Progenitor cell of endocrine pancreas (in vitro differentiated cells): Measurements from ENCODE around the gene UBASH3A. TPM values are rescaled to one million over a fixed set of nuclear protein-coding genes. Genes with fewer than 3 reads are reported as not detected.

ENCODE experiments used
- DNase-seq: peaks from one replicate; pipeline ENCODE4 v3.0.0; 2021; ENCODE audit warnings: low spot score; ENCODE audit not compliant: unreplicated experiment
- H3K27ac Mint-ChIP-seq: 2 replicates; pipeline ENCODE4 v1.8.0; 2021; ENCODE audit warnings: mild to moderate bottlenecking, moderate library complexity, mixed read lengths
- H3K27me3 Mint-ChIP-seq: 2 replicates; pipeline ENCODE4 v1.8.0; 2021; ENCODE audit warnings: mixed read lengths
- H3K36me3 Mint-ChIP-seq: 2 replicates; pipeline ENCODE4 v1.8.0; 2022; ENCODE audit warnings: mixed read lengths; ENCODE audit not compliant: insufficient read depth
- H3K4me1 Mint-ChIP-seq: 2 replicates; pipeline ENCODE4 v1.8.0; 2021; ENCODE audit warnings: low read depth, mixed read lengths
- H3K4me3 Mint-ChIP-seq: 2 replicates; pipeline ENCODE4 v1.8.0; 2021; ENCODE audit warnings: low read depth, mild to moderate bottlenecking, moderate library complexity, mixed read lengths
- H3K9me3 Mint-ChIP-seq: 2 replicates; pipeline ENCODE4 v1.8.0; 2021; ENCODE audit warnings: low read depth, mixed read lengths
- total RNA-seq: library from RNA; stranded (reverse); gene quantifications from 2 replicates; pipeline ENCODE4 v1.2.1, GENCODE V29; 2021
- TF ChIP-seq, protein P1 (sequence below): fragments of 200-600 bp; sonication (generic); IDR thresholded peaks from one replicate; pipeline ENCODE4 v1.5.0; 2021; ENCODE audit warnings: antibody characterized with exemption, mild to moderate bottlenecking; ENCODE audit not compliant: unreplicated experiment

The UBASH3A gene
- total RNA-seq, 1 donor from 2014 or later = not detected

DNA sequence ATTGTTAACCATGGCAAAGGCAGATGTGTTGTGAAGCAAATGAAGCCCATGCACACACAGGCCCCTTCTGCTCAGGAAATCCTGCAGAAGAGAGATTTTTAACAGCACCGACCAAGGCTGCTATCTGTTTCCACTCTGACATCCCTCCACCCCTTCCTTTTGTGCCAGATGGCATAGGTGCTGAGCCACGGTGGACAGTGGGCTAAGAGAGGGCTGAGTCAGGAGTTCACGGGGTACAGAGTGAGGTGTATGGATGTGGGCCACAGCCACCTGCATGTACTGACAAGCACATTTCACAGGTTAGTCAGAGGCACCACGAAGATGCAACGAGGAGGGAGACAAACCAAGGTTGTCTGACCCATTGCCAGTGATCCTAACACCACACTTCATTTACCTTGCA is 82.8 kb downstream of the UBASH3A start:
- no peak for DNase-seq
- Mint-ChIP-seq H3K4me1 (peaks cover 4% of the 10 kb centered on the region), H3K36me3 (no peaks in the 10 kb centered on the region), H3K9me3 (peaks cover 1% of the 10 kb centered on the region), H3K4me3 (no peak overlapping the region), H3K27ac (no peak overlapping the region), H3K27me3 (peaks cover 3% of the 10 kb centered on the region)
- TF ChIP-seq, protein P1, sequence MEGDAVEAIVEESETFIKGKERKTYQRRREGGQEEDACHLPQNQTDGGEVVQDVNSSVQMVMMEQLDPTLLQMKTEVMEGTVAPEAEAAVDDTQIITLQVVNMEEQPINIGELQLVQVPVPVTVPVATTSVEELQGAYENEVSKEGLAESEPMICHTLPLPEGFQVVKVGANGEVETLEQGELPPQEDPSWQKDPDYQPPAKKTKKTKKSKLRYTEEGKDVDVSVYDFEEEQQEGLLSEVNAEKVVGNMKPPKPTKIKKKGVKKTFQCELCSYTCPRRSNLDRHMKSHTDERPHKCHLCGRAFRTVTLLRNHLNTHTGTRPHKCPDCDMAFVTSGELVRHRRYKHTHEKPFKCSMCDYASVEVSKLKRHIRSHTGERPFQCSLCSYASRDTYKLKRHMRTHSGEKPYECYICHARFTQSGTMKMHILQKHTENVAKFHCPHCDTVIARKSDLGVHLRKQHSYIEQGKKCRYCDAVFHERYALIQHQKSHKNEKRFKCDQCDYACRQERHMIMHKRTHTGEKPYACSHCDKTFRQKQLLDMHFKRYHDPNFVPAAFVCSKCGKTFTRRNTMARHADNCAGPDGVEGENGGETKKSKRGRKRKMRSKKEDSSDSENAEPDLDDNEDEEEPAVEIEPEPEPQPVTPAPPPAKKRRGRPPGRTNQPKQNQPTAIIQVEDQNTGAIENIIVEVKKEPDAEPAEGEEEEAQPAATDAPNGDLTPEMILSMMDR = no peak

DNA sequence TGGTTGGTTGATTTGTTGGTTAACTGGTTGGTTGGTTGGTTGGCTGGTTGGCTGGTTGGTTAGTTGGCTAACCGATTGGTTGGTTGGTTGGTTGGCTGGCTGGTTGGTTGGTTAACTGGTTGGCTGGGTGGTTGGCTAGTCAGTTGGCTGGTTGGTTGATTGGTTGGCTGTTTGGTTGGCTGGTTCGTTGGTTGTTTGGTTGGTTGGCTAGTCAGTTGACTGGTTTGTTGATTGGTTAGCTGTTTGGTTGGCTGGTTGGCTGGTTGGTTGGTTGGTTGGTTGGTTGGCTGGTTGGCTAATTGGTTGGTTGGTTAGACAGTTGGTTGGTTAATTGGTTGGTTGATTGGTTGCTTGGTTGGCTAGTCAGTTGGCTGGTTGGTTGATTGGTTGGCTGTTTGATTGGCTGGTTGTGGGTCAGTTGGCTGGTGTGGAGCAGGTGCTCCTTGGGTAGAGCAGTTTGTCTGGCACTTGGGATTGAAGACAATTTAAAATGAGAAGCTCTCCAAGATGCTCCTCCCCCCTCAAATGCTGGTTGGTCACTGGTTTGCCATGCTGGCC is 85.4 kb downstream of the UBASH3A start:
- peaks cover 7% of the 10 kb centered on the region for H3K4me1 Mint-ChIP-seq
- no peak overlapping the region for H3K27ac Mint-ChIP-seq
- H3K36me3 Mint-ChIP-seq = no peaks in the 10 kb centered on the region
- H3K9me3 Mint-ChIP-seq = no peaks in the 10 kb centered on the region
- H3K4me3 Mint-ChIP-seq = no peak overlapping the region
- TF ChIP-seq, protein P1 = no peak
- DNase-seq = no peak
- H3K27me3 Mint-ChIP-seq = peaks cover 3% of the 10 kb centered on the region

DNA sequence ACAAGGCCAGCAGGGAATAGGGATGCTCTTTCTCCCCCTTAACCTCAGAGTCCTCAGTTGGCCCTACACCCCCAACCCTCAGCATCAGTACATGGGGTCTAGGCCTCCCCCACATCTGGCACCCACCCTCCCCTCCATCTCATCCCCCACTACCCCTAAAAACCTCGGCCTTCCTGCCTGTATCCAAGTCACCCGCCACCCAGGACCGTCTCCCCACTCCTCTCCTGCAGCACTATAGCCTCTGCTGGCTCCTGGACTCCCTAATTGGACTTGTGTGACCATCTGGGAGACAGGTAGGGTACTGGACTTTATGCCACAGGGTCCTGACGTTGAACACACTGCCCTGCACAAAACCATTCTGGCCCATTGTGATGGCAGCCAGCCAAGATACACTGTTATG is 86.3 kb downstream of the UBASH3A start:
- peaks cover 3% of the 10 kb centered on the region for H3K27me3 Mint-ChIP-seq
- H3K4me3 Mint-ChIP-seq = no peak overlapping the region
- no peak for DNase-seq
- peaks cover 7% of the 10 kb centered on the region for H3K4me1 Mint-ChIP-seq
- TF ChIP-seq, protein P1 = no peak
- H3K27ac Mint-ChIP-seq = no peak overlapping the region
- H3K36me3 Mint-ChIP-seq = no peaks in the 10 kb centered on the region
- H3K9me3 Mint-ChIP-seq = no peaks in the 10 kb centered on the region

DNA sequence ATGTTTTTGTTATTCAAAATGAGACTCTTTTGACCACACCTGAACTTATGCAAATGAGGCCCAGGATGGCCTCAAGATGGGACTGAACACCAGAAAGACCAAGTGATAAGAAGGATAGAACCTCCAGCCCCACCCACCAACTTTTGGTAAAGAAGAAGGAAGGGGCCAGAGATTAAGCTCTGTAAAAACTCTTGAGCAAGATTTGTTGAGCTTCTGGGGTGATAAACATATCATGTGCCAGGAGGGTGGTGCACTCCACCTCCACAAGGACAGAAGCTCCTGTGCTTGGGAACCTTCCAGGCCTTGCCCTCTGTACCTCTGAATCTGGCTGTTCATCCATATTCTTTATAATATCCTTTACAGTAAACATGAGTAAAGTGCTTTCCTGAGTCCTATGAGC is 87.0 kb downstream of the UBASH3A start:
- no peak overlapping the region for H3K27ac Mint-ChIP-seq
- H3K4me1 Mint-ChIP-seq = peaks cover 10% of the 10 kb centered on the region
- DNase-seq = no peak
- peaks cover 3% of the 10 kb centered on the region for H3K27me3 Mint-ChIP-seq
- H3K36me3 Mint-ChIP-seq = no peaks in the 10 kb centered on the region
- no peak overlapping the region for H3K4me3 Mint-ChIP-seq
- no peaks in the 10 kb centered on the region for H3K9me3 Mint-ChIP-seq
- TF ChIP-seq, protein P1 = no peak

GRCh38 chr21:42491328-42491727 is 87.6 kb downstream of the UBASH3A start:
- Mint-ChIP-seq H3K36me3 (no peaks in the 10 kb centered on the region), H3K27ac (no peak overlapping the region), H3K27me3 (peaks cover 3% of the 10 kb centered on the region), H3K9me3 (no peaks in the 10 kb centered on the region), H3K4me1 (peaks cover 13% of the 10 kb centered on the region), H3K4me3 (no peak overlapping the region)
- TF ChIP-seq, protein P1 = no peak
- DNase-seq = no peak
